GM21529 (cell line): ENCODE measurements around the gene PPP1R12B.
A peak's percentile ranks its signal among the peaks of the same experiment; 100 is the strongest.
"Not testable (repeated sequence)": the region's sequence is repeated elsewhere in the genome, so short reads cannot be mapped to it uniquely, and the experiment has no call there.

Experiments
- ATAC-seq: cut with Tn5 transposase; IDR thresholded peaks from one replicate; pipeline ENCODE4 v1.9.1; 2021; ENCODE audit not compliant: unreplicated experiment

Gene PPP1R12B

DNA sequence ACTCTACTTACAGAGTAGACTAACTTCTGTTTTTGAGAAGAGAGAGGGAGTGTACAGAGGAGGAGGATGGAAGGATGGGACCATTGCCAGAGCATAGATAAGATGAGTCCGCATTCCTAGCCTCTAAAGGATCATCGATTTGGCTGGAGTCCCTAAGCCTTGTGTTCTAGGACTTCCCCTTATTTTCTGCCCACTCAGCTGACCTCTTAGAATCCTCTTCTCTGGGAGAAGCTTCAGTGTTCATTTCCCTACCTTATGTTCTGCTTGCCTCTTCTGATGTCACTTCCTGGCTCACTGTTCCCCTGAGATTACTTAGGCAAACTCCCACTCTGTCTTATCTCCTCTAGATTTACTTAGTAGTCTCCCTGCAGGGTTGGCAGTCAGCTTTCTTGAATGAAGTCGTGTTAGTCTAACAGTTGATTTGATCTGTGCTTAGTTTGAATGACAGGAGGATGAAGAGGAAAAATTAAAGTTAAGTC, 205.1 kb downstream of the PPP1R12B start:
- peak; percentile 63 for ATAC-seq

- not testable (repeated sequence) for ATAC-seq
These were observed 206.1 kb downstream of the PPP1R12B start for GRCh38 chr1:202554619-202555018.

DNA sequence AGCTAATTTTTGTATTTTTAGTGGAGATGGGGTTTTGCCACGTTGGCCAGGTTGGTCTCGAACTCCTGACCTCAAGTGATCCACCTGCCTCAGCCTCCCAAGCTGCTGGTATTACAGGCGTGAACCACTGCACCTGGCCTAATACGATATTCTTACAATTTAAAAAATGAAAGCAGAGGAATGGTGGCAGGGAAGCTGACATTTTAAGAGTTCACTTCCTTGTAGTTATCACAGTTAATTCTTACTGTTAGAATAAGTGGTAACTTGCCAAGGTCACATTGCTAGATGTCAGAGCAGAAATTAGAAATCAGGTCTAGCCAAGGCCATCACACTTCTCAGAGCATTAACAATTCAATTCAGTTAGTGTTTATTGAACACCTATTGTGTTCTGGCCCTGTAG, 207.5 kb downstream of the PPP1R12B start:
- ATAC-seq = not testable (repeated sequence)

GRCh38 chr1:202557662-202558061, 209.2 kb downstream of the PPP1R12B start:
- not testable (repeated sequence) for ATAC-seq

DNA sequence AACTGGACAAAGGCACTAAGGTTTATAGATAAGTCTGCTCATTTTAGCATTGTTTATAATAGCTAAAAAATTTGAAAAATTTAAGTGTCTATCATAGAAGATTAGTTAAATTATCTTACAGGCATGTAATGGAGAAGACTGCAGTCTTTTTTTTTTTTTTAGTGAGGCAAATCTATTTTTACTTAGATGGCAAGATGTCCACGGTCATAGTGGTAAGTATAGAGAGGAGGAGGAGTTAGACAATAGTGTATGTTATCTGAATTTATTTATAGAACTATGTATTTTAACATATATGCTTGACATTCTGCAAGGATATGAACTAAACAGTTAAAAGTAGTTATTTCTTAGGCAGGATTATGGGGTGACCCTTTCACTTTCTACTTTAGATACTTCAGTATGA, 212.7 kb downstream of the PPP1R12B start:
- no peak for ATAC-seq

- ATAC-seq = no peak
These were observed 213.4 kb downstream of the PPP1R12B start for GRCh38 chr1:202561726-202562443.

DNA sequence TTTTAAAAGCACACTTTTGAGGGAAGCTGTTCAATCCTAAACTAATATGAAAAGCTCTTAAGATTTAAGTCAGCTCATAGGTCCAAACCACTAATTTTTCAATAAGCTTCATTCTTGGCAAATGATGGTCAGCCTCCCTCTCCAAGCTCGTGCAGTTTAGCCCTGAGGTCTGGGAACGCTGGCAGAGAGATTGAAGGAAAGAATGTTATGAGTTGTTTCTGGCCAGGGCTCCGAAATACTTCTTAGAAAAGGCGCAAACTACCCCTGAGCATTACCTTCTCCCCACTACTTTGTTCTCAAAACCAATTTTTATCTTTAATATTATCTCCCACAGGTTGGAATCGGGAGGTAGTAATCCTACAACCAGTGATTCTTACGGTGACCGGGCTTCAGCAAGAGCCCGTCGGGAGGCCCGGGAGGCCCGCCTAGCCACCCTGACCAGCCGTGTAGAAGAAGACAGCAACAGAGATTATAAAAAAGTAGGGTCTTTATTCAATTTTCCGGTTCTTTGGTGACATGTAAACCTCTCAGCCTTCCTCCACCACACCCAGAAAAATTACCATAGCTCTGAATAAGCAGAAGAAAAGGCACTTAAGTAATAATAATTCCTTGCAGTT, 214.1 kb downstream of the PPP1R12B start:
- ATAC-seq = no peak

DNA sequence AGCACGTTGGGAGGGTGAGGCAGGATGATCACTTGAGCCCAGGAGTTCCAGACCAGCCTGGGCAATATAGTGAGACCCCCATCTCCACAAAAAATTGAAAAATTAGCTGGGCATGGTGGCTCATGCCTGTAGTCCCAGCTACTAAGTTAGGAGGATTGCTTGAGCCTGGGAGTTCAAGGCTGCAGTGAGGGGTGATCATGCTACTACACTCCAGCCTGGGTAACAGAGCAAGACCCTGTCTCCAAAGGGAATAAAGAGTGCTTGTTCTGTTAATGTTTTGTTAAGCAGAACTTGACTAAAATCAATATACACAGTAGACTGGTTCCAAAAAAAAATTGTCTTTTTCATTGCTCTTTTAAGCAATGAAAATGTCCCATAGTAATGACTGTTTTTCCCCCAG, 215.3 kb downstream of the PPP1R12B start:
- no peak for ATAC-seq

- no peak for ATAC-seq
These were observed 216.5 kb downstream of the PPP1R12B start for GRCh38 chr1:202564958-202565495.

GRCh38 chr1:202565890-202566602, 217.5 kb downstream of the PPP1R12B start:
- ATAC-seq = peak; percentile 85

GRCh38 chr1:202567738-202568137, 219.2 kb downstream of the PPP1R12B start:
- no peak for ATAC-seq

- no peak for ATAC-seq
These were observed 219.9 kb downstream of the PPP1R12B start for GRCh38 chr1:202568410-202568809.

DNA sequence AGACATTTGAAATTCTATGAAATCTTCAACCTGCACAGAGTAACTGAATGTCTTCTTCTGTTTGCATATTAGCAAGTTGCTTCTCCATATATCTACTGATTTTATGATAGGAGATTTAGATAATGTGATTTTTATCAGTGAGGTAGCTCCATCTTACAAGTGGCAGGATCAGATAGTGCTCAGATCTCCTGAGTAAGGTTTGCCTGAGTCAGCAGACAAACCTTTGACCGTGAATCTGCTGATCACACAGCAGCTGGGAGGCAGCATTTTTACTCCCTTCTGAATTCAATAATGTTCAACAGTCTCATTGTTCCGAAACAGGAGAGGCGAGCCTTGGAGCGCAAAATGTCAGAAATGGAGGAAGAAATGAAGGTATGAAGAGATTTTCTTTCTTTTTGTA, 220.3 kb downstream of the PPP1R12B start:
- ATAC-seq = no peak

- ATAC-seq = no peak
These were observed 221.2 kb downstream of the PPP1R12B start for GRCh38 chr1:202569393-202570322.

- no peak for ATAC-seq
These were observed 223.3 kb downstream of the PPP1R12B start for GRCh38 chr1:202571719-202572339.

DNA sequence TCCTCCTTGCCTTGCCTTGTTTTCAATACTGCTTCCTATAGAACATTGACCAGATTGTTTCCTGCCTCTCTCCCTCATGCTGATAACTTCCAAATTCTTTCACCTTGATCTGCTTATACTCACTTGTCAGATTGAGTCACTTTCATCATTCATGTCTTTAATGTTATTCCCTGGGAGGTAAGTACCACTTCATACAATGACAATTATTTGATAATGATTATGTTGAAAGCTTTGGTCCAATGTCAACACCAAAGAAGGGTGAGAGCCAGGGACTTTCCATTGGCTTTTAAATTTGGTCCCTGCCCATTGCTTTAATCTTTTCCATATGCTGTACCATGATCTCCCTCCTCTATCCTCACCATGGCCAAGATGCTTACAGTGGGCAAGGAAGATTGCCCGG, 224.4 kb downstream of the PPP1R12B start:
- no peak for ATAC-seq

DNA sequence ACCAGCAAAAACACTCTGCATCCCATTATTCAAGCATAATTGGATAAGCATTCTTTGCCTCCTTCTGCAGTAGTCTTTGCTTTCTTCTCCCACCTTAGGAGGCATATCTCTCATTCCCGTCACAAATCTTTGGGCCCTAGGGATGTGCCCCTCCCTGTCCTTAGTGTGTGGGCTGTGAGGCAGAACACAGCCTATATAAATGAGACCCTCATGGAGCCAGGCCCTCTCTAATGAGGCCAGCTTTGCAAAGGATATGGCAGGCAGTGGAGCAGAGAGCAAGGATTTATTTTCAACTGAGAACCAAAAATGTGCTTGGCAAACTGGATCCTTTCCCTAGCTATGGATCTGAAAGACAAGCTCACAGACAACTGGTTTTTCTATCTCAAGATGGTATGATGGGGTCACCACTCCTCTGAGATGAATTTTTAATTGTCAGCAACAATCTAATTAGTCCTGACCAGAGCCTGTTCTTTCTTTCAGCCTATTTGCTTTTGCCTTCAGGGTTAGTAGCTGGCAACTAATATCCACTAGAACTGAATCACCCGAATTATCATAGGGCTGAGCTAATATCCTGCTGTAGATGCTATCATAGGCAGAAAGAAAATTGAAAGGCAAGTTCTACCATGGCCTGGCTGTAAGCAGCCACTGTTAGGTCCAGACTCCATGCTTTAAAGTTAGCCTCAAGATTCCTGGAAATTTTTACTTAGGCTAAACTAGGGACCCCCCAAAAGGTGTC, 227.6 kb downstream of the PPP1R12B start:
- ATAC-seq = no peak

DNA sequence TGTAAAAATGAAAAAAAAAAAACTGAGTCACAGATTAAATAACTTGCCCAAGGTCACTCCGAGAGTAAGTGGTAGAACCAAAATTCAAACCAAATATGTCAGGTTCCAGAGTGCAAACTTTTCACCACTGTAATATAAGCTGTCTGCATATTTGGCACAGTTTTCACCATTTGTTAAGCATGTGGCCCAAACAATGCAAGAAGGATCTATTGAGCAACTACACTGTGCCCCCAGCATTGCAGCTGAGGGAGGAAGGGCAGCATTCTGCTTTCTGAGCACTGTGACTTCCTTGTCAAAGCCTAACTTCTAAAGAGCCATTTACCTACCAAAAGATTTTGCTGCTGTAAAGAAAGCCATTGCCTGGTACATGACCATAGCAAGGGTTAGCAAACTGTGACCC, 228.3 kb downstream of the PPP1R12B start:
- ATAC-seq = no peak

DNA sequence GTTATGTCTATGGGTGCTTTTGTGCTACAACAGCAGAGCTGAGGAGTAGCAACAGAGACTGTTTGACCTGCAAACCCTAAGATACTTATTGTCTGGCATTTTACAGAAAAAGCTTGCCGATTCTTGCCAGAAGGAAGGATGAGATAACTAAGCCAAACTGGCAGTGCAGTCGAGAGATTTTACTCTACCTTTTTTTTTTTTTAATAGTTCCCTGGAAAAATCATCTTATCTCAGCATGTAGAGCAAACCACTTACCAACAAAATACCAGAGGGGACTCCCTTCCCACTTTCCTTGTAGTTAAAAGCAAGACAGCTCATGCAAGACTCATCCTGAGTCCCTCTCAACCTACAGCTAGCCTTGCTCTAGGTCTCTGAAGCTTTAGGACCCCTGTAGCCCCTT, 228.9 kb downstream of the PPP1R12B start:
- ATAC-seq = no peak
